ENCODE results near the gene HOXB2. TPM values are rescaled to one million over a fixed set of nuclear protein-coding genes. Genes with fewer than 3 reads are reported as not detected.

Gene HOXB2
- total RNA-seq, 1 experiment from 2014 or later, result 3.7 TPM

- ChIA-PET CTCF (interaction anchor here (0.7 to 2.5 kb wide), 8 partner anchors 8 to 284 kb away, joined by 3 to 15 read pairs (median 7); partner anchors contain the start of gene HOXB8), POLR2A (no interaction called here)
- Mint-ChIP-seq H3K4me3 (no peak overlapping the region), H3K27ac (no peak overlapping the region), H3K4me1 (peaks cover 51% of the 10 kb centered on the region), H3K9me3 (no peaks in the 10 kb centered on the region), H3K36me3 (peaks cover 2% of the 10 kb centered on the region; the same call in 1 of the 2 replicates), H3K27me3 (ENCODE audit: low read depth) (peaks cover 100% of the 10 kb centered on the region; the same call in 1 of the 2 replicates)
- no peak for ATAC-seq
- no peak for DNase-seq (ENCODE audit: low spot score)
- TF ChIP-seq JUN (CRISPR knock-in tag; IDR thresholded peaks at IDR 0.05) (no peak), ZNF121 (CRISPR knock-in tag; IDR thresholded peaks at IDR 0.05) (no peak), FOXK1 (CRISPR knock-in tag; IDR thresholded peaks at IDR 0.05) (no peak), ATF3 (CRISPR knock-in tag; conservative IDR thresholded peaks at IDR 0.05) (no peak), NR3C1 (CRISPR knock-in tag; conservative IDR thresholded peaks at IDR 0.05; ENCODE audit: low read depth) (no peak), KAT7 (CRISPR knock-in tag; IDR thresholded peaks at IDR 0.05; ENCODE audit: borderline replicate concordance) (no peak), ZNF671 (CRISPR knock-in tag; IDR thresholded peaks at IDR 0.05) (no peak), PRDM15 (CRISPR knock-in tag; IDR thresholded peaks at IDR 0.05) (no peak), GRHL2 (CRISPR knock-in tag; IDR thresholded peaks at IDR 0.05; ENCODE audit: insufficient replicate concordance, severe bottlenecking) (no peak), ZNF416 (CRISPR knock-in tag; IDR thresholded peaks at IDR 0.05) (no peak), ZNF219 (CRISPR knock-in tag; IDR thresholded peaks at IDR 0.05; ENCODE audit: borderline replicate concordance) (no peak), FOXJ3 (CRISPR knock-in tag; IDR thresholded peaks at IDR 0.05; ENCODE audit: borderline replicate concordance) (no peak), IRF2 (CRISPR knock-in tag; IDR thresholded peaks at IDR 0.05; ENCODE audit: borderline replicate concordance, low read depth) (no peak)
These were observed 47.2 kb upstream of the HOXB2 start for GRCh38 chr17:48592057-48592514.

- TF ChIP-seq PRDM15 (CRISPR knock-in tag; IDR thresholded peaks at IDR 0.05), result no peak
- no peak for TF ChIP-seq ESRRA (CRISPR knock-in tag; IDR thresholded peaks at IDR 0.05; ENCODE audit: borderline replicate concordance)
- no peak for TF ChIP-seq ATF6 (CRISPR knock-in tag; IDR thresholded peaks at IDR 0.05)
- TF ChIP-seq GTF2I (CRISPR knock-in tag; conservative IDR thresholded peaks at IDR 0.05), result no peak
- ATAC-seq (no peak), DNase-seq (ENCODE audit: low spot score) (no peak)
- Mint-ChIP-seq H3K4me1 (peaks cover 46% of the 10 kb centered on the region), H3K27ac (no peak overlapping the region), H3K4me3 (no peak overlapping the region), H3K27me3 (ENCODE audit: low read depth) (peaks cover 100% of the 10 kb centered on the region; the same call in 1 of the 2 replicates), H3K9me3 (no peaks in the 10 kb centered on the region), H3K36me3 (peaks cover 2% of the 10 kb centered on the region; the same call in 1 of the 2 replicates)
- POLR2A ChIA-PET, result no interaction called here
- CTCF ChIA-PET, result interaction anchor here (1.0 to 2.5 kb wide), 6 partner anchors 10 to 255 kb away, joined by 3 to 15 read pairs (median 8); no protein-coding TSS in a partner anchor
These were observed 46.5 kb upstream of the HOXB2 start for GRCh38 chr17:48591255-48592056.

Data from WTC11 (cell line).